Gastroesophageal sphincter (tissue), 4 donors: ENCODE measurements around the gene UBE2S. TPM values are rescaled to one million over a fixed set of nuclear protein-coding genes. Genes with fewer than 3 reads are reported as not detected.
"Not testable (repeated sequence)": the region's sequence is repeated elsewhere in the genome, so short reads cannot be mapped to it uniquely, and the experiment has no call there.

Experiments
- ATAC-seq: fragments of 150-250 bp; one replicate; pipeline ENCODE4 v1.9.1; 2016; ENCODE audit warnings: mild to moderate bottlenecking, moderate library complexity
- H3K27ac ChIP-seq, 4 donors: fragments of 200-600 bp; sonication (generic) in 3 of 4; 1 replicate in 3 of 4; 2 replicates in 1 of 4; pipeline ENCODE4 v1.5.1; 2016 to 2019
- H3K27me3 ChIP-seq: fragments of 200-600 bp; sonication (generic); one replicate; pipeline ENCODE4 v1.5.1; 2019
- H3K36me3 ChIP-seq, 2 donors: fragments of 200-600 bp; sonication (generic); one replicate each; pipeline ENCODE4 v1.5.1; 2019; ENCODE audit warnings: control low read depth in 1 of 2
- H3K4me1 ChIP-seq, 3 donors: fragments of 200-600 bp; sonication (generic); 1 replicate in 2 of 3; 2 replicates in 1 of 3; pipeline ENCODE4 v1.5.1; 2016 to 2019; ENCODE audit warnings: control low read depth in 2 of 3
- H3K4me3 ChIP-seq, 2 donors: fragments of 200-600 bp; sonication (generic); one replicate each; pipeline ENCODE4 v1.5.1; 2019; ENCODE audit warnings: mild to moderate bottlenecking in 1 of 2, moderate library complexity in 1 of 2
- H3K9me3 ChIP-seq, 3 donors: fragments of 200-600 bp; sonication (generic); one replicate each; pipeline ENCODE4 v1.5.1; 2017 to 2019; ENCODE audit warnings: control low read depth in 2 of 3
- EP300 ChIP-seq: sonication (generic); formaldehyde crosslinking; IDR thresholded peaks from one replicate; pipeline ENCODE4 v1.6.1; 2017; ENCODE audit warnings: antibody characterized with exemption, mild to moderate bottlenecking
- POLR2A ChIP-seq, 2 donors: fragments of 450-650 bp; IDR thresholded peaks; one replicate each; pipeline ENCODE4 v1.6.1; 2017; ENCODE audit warnings: antibody characterized with exemption in 2 of 2, mild to moderate bottlenecking in 2 of 2, moderate library complexity in 1 of 2
- POLR2AphosphoS5 ChIP-seq: sonication (generic); formaldehyde crosslinking; IDR thresholded peaks from one replicate; pipeline ENCODE4 v1.6.1; 2017; ENCODE audit warnings: antibody characterized with exemption
- WGBS, 2 donors: methylation state at CpG; one replicate each; pipeline ENCODE4 v1.1.5; 2018; ENCODE audit warnings: low coverage in 1 of 2; 5-methylcytosine and 5-hydroxymethylcytosine counted together
- total RNA-seq, 4 donors: library from RNA; depleted of rRNA; stranded (reverse); fragments of >200 nt; gene quantifications; one replicate each; pipeline ENCODE4 v1.1.0, GENCODE V29; 2016
- TF ChIP-seq, protein P1 (sequence below), 4 experiments: fragments of 200-600 bp in 2 of 4; fragments of 450-650 bp in 2 of 4; sonication (generic) in 1 of 4; IDR thresholded peaks; one replicate each; pipeline ENCODE4 v1.5.1; 2017 to 2019; ENCODE audit warnings: antibody characterized with exemption in 4 of 4, mild to moderate bottlenecking in 2 of 4, moderate library complexity in 2 of 4

UBE2S gene
- total RNA-seq, 4 donors from 2014 or later: 12.6 to 17.7 (median 15.4) TPM

DNA sequence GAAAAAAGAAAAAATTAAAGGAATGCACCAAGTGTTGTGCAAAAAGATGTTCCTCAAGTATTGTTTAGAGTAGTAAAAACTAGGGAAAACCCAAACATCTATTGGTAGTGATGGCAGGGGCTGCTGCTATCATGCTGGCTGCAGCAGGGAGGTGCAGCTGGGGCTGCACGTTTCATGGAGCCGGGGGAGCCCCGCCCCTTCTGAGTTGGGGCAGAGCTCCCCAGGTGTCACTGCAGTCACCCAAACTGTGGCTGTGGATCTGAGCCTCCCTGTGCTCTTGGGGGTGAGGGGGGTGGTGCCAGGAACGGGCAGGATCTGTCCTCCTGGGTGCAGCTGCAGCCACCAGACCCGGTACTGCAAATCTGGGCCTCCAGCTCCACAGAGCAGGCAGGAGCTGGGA lies 11.5 kb upstream of the UBE2S start:
- H3K9me3 ChIP-seq: no peaks in the 10 kb centered on the region
- H3K4me3 ChIP-seq: no peak overlapping the region
- TF ChIP-seq, protein P1, sequence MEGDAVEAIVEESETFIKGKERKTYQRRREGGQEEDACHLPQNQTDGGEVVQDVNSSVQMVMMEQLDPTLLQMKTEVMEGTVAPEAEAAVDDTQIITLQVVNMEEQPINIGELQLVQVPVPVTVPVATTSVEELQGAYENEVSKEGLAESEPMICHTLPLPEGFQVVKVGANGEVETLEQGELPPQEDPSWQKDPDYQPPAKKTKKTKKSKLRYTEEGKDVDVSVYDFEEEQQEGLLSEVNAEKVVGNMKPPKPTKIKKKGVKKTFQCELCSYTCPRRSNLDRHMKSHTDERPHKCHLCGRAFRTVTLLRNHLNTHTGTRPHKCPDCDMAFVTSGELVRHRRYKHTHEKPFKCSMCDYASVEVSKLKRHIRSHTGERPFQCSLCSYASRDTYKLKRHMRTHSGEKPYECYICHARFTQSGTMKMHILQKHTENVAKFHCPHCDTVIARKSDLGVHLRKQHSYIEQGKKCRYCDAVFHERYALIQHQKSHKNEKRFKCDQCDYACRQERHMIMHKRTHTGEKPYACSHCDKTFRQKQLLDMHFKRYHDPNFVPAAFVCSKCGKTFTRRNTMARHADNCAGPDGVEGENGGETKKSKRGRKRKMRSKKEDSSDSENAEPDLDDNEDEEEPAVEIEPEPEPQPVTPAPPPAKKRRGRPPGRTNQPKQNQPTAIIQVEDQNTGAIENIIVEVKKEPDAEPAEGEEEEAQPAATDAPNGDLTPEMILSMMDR (IDR thresholded peaks at IDR 0.05): no peak
- TF ChIP-seq POLR2A (IDR thresholded peaks at IDR 0.05) (no peak), POLR2AphosphoS5 (no peak), EP300 (no peak)
- H3K27ac ChIP-seq: no peak overlapping the region
- no peaks in the 10 kb centered on the region for H3K4me1 ChIP-seq
- WGBS, 2 donors: 42 to 43% methylated on average over 2 of the region's 5 CpGs
- H3K36me3 ChIP-seq: no peaks in the 10 kb centered on the region
- H3K27me3 ChIP-seq: peaks cover 33% of the 10 kb centered on the region
- no peak for ATAC-seq

- peak; percentile 58 for ATAC-seq
- H3K27ac ChIP-seq: no peak overlapping the region
- no CpG with 5 or more reads among the region's 7 CpGs for WGBS, 2 donors
Measured at GRCh38 chr19:55418185-55418584, 10.6 kb upstream of the UBE2S start.

GRCh38 chr19:55410168-55410567 lies 2.6 kb upstream of the UBE2S start:
- peaks cover 0 to 12% of the 10 kb centered on the region in 2 donors for H3K36me3 ChIP-seq
- no peaks in the 10 kb centered on the region for H3K9me3 ChIP-seq
- 67 to 83% methylated on average over 1 of the region's 2 CpGs for WGBS, 2 donors
- no peaks in the 10 kb centered on the region for H3K27me3 ChIP-seq
- peaks cover 0 to 22% (median 16%) of the 10 kb centered on the region in 3 donors for H3K4me1 ChIP-seq
- TF ChIP-seq EP300: no peak
- ATAC-seq: no peak
- no peak overlapping the region for H3K27ac ChIP-seq
- H3K4me3 ChIP-seq: no peak overlapping the region

More at GRCh38 chr19:55418185-55418584, 10.6 kb upstream of the UBE2S start:
- Histone ChIP-seq H3K9me3 (no peaks in the 10 kb centered on the region), H3K36me3 (no peaks in the 10 kb centered on the region), H3K4me3 (no peak overlapping the region), H3K27me3 (peaks cover 27% of the 10 kb centered on the region), H3K4me1 (no peaks in the 10 kb centered on the region)
- TF ChIP-seq, protein P1 (IDR thresholded peaks at IDR 0.05): peak in 3 of 4 experiments; percentile 59 to 67 (median 60)
- TF ChIP-seq POLR2AphosphoS5: no peak

GRCh38 chr19:55409179-55409578 lies 1.6 kb upstream of the UBE2S start:
- ATAC-seq, H3K4me3 ChIP-seq, H3K27me3 ChIP-seq, H3K9me3 ChIP-seq: not testable (repeated sequence)
- WGBS, 2 donors: 92% methylated on average over 7 of the region's 8 CpGs; no CpG with 5 or more reads in 1 of the 2 donors
- Histone ChIP-seq H3K36me3 (peaks cover 0 to 21% of the 10 kb centered on the region in 2 donors), H3K27ac (peak overlapping the region in 2 of 4 donors; percentile 97 to 98), H3K4me1 (peaks cover 0 to 22% (median 16%) of the 10 kb centered on the region in 3 donors)

GRCh38 chr19:55408533-55408872 lies 915 bp upstream of the UBE2S start:
- no peaks in the 10 kb centered on the region for H3K9me3 ChIP-seq
- WGBS, 2 donors: 53 to 60% methylated on average over 3 to 9 of the region's 9 CpGs
- no peak for ATAC-seq
- peaks cover 0 to 22% (median 16%) of the 10 kb centered on the region in 3 donors for H3K4me1 ChIP-seq
- H3K27ac ChIP-seq: peak overlapping the region; percentile 81 to 98 (median 96)
- peaks cover 0 to 27% of the 10 kb centered on the region in 2 donors for H3K36me3 ChIP-seq
- peak overlapping the region; percentile 28 to 85 for H3K4me3 ChIP-seq
- no peaks in the 10 kb centered on the region for H3K27me3 ChIP-seq
- TF ChIP-seq, protein P1 (IDR thresholded peaks at IDR 0.05): no peak
- no peak for TF ChIP-seq POLR2A (IDR thresholded peaks at IDR 0.05)
- no peak for TF ChIP-seq EP300
- no peak for TF ChIP-seq POLR2AphosphoS5

DNA sequence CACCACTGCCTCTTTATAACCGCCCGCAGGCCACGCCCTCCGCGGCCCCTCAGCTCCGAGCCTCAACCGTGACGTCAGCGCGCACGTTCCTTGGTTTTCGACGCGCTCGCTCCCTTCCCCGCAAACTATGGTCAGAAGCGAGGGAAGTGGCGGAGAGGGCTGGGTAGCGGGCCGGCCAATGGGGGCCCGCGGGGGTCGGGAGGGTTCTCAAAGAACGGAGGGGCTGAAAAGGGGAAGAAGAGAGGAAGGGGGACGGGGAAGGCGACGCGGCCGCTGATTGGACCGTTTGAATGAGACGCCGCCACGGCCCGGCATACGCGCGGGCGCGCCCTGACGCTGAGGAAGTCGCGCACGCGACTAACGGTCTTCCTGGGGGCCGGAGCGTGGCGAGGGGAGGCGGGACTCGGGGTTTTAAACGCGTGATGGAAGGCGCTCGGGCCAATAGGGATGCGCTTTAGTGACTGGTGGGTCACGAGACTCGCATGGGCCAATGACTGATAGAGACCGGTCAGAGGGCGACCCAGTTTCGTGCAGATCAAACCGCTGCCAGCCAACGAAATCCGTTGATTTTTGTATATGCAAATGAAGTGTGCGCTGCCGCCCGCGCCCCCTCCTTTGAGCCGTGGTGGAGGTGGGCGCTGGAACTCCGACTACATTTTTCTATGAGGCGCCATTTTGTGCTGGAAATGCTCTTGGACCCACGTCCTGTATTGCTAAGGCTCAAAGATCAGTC lies 378 bp upstream of the UBE2S start:
- Histone ChIP-seq H3K27me3 (no peaks in the 10 kb centered on the region), H3K4me1 (peaks cover 0 to 22% (median 16%) of the 10 kb centered on the region in 3 donors), H3K27ac (peak overlapping the region; percentile 81 to 98 (median 96)), H3K36me3 (peaks cover 0 to 33% of the 10 kb centered on the region in 2 donors), H3K4me3 (peak overlapping the region; percentile 55 to 85), H3K9me3 (no peaks in the 10 kb centered on the region)
- TF ChIP-seq, protein P1 (IDR thresholded peaks at IDR 0.05): no peak
- TF ChIP-seq EP300: no peak
- TF ChIP-seq POLR2AphosphoS5: no peak
- TF ChIP-seq POLR2A (IDR thresholded peaks at IDR 0.05): no peak
- WGBS, 2 donors: 0% methylated on average over 18 of the region's 72 CpGs; no CpG with 5 or more reads in 1 of the 2 donors
- ATAC-seq: peak; percentile 95
